NCI-H524 (cell line): ENCODE measurements around the gene TRIO.
"Not testable (repeated sequence)": the region's sequence is repeated elsewhere in the genome, so short reads cannot be mapped to it uniquely, and the experiment has no call there.

Experiments
- DNase-seq, 2 experiments: peaks; one replicate each; lab custom pipeline; 2025; lab: John Stamatoyannopoulos, UW

Gene TRIO

GRCh38 chr5:14142827-14143545, at the start of gene TRIO:
TRIO (plus strand) TSS chr5:14143342; CDS start chr5:14143726, 384 bp downstream.
- DNase-seq = peak; percentile 94 to 95

GRCh38 chr5:14097380-14097779, 45.8 kb upstream of the TRIO start:
- not testable (repeated sequence) for DNase-seq

DNA sequence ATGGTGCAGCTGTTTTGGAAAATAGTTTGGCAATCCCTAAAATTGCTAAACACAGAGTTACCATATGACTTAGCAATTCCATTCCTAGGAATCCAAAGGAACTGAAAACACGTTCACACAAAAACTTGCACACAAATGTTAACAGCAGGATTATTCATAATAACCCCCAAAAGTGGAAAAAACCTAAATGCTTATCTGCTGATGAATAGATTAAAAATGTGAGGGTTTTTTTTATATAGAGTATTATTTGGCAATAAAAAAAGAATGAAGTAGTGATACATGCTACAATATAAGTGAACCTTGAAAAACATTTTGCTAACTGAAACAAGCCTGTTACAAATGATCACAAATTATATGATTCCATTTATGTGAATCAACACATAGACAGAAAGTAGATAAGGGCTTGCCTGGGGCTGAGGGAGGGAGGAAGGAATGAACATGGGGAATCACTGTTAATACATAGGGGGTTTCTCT, 45.1 kb upstream of the TRIO start:
- no peak for DNase-seq

DNA sequence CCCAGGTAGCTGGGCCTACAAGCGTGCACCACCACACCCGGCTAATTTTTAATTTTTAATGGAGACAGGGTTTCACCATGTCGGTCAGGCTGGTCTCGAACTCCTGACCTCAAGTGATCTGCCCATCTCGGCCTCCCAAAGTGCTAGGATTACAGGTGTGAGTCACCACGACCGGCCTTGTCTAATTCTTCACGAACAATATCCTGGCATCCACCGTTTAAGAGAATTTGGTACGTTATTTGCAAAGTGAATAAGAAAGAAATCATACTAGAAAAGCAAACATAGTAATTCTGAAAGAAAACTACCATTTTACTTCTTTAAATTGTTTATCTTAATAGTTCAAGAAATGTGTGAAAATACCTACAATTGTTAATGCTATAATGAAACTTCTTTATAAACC, 42.9 kb upstream of the TRIO start:
- DNase-seq = no peak

DNA sequence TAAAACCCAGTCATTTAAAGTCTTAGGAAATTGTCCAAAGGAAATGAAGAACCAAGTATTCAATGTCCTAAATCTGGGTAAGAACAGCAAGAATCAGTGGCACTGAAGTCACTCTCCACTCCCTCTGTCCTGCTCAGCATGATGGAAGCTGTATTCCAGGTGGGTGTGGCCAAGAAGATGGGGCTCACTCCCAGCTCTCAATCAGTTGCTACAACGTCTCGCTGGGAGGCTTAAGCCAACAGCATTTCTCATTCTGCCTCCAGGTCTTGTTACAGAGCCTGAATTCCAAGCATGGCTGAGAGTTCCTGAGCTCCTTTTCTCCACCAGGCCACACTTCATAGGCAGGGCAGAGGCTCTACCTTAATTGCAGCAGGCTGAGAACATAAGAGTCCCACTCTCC, 41.2 kb upstream of the TRIO start:
- no peak for DNase-seq

GRCh38 chr5:14102666-14103065, 40.5 kb upstream of the TRIO start:
- DNase-seq = no peak

GRCh38 chr5:14105718-14106410, 37.3 kb upstream of the TRIO start:
- DNase-seq = peak in 1 of 2 experiments; percentile 58

- DNase-seq = no peak
Observed at GRCh38 chr5:14107536-14107935, 35.6 kb upstream of the TRIO start.

DNA sequence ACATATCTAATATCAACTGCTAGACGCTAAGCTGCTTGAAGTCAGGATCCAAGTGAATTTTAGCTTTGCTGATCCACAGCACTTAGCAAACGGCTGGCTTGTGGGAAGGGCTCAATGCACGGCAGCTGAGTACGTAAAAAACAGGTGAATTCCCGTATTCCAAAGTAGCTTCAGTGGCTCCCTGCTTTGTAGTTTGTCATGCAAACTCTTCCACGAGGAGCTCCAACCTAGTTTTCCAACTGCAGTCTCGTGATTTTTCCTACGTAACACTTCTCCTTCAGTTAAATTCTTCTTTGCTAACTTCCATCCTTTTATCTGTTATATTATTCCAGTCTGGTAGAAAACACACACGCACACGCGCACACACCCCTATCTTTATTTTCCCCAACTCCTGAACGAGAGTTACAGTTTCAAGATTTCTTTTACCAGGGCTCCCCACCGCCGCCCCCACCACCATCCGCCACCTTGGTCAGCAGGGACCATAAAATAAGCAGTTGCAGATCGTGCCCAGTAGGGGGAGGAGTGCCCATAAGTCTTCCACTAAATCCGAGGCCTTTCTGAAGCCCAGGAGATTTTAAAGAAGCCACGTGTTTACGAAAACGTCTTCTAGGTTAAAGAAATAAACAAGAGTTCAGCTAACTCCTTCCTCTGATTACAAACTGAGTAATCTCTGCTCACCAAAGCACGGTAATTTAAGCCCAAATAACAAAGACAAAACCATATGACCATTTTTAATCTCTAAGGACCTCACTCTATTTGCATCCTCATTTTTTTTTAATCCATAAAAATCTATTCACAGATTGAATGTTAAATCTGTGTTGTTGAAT, 34.8 kb upstream of the TRIO start:
- DNase-seq = peak; percentile 61 to 80

DNA sequence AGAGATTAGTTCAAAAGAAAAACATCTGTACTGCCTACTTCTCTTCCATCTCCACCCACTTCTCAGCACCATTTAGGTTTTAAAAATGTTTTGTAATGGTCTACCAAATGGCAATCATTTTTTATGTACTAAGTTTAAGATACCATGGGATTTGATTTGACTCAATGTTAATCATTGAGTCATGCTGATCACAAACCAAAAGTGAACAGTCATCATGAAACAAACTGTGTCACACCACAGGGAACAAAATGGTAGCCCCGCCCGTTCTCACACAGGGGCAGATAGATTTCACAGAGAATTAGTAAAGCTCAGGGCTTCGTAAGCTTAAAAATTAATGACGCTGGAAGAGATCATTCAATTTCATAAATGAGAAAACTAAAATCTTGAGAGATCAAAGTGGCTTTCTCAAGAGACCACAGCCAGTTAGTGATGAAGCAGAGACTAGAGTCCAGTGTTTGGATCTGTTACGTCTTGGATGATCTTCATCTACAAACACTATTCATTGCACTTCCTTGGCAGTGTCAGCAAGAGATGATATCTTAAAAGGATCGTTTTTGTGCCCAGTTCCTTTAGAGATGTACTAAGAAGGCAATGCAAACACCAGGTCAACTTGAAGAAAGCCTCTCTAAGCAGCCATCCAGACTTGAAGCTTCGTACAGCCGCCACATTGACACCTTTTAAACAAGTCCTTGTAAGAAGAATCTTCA, 33.9 kb upstream of the TRIO start:
- DNase-seq = no peak

DNA sequence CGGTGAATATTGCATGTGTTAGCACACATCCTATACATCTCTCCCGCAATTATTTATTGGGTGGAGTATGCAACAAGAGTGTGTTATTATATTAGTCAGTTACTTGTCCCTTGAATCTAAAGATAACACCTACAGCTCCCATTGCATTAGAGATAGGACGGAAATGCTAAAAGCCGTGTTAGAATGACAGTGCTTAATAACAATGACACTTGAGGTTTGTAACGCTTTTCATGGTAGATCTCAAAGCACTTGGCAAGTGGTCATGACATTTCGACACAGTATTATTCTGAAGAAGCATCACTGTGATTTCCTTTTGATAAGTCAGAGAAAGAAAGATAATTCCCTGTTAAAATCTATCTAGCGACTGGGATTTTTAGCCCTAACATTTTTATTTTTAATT, 33.4 kb upstream of the TRIO start:
- DNase-seq = no peak

DNA sequence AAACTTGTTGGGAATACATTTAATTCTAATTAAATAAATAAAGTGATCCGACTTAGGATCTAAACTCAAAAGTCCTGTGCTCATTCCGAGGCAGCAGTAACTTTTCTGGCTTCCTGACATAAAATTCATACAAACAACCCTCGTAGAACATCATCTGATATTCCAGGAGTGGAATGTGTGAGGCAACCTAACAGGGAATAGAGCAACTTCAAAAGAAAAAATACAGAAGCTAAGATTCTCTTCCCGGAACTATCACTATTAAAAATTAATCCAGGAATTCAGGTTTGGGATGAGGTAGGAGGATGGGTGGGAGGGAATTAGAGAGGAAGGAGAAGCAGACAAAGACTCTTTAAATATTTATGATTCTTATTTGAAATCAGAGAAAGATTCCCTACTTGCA, 32.9 kb upstream of the TRIO start:
- DNase-seq = no peak

GRCh38 chr5:14110680-14111079, 32.5 kb upstream of the TRIO start:
- DNase-seq = no peak

DNA sequence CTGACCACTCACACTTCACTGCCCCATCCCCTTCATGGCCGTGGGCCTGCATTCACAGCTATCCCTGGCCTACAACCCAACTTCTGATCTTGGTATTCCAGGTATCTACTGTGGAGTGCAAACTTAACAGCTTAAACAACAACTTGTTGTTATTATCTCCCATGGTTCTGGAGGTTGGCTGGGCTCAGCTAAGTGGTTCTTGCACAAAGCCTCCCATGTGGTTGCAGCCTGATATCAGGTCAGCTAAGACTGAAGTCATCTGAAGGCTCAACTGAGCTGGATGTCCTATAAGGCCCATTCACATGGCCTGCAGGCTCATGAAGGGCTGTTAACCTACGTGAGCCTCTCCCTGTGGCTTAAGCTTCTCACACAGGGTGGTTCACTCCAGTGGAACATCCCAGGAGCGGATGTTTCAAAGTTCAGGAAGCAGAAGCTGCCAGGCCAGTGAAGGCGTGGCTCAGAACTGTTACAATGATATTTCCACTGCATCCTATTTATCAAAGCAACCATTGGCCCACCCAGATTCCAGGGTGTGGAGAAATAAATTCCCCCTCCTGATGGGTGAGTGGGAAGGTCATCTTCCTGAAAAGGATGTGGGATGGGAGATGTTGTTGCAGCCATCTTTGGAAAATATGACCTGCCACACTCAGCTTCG, 30.0 kb upstream of the TRIO start:
- DNase-seq = no peak

DNA sequence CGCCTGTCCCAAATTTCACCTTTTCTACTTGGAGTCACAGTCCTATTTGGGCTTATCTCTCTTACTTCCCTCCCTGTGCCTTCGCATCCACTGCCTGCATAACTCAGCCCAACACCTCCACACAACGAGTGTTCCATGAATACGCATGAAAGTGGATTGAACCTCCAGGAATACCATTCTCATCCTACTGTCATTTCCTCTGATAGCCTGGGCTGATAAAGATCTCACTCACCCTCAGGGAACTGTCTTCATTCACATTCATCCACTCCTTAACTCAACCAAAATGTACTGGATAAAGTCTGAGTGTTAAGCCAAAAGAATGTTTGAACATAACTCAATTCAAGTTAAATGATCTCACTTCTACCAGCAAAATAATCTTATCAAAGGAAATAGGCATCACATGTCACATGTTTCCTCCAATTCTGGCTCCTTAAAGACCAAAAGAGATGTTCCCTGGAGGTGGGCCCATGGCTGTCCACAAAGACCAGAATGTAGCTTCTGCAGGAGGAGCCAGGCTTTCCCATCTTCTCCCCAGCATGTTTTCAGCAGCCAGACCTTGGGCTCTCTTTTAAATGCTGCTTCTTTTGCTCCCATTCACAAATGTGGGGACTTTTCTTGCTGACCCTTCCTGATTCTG, 28.4 kb upstream of the TRIO start:
- no peak for DNase-seq

DNA sequence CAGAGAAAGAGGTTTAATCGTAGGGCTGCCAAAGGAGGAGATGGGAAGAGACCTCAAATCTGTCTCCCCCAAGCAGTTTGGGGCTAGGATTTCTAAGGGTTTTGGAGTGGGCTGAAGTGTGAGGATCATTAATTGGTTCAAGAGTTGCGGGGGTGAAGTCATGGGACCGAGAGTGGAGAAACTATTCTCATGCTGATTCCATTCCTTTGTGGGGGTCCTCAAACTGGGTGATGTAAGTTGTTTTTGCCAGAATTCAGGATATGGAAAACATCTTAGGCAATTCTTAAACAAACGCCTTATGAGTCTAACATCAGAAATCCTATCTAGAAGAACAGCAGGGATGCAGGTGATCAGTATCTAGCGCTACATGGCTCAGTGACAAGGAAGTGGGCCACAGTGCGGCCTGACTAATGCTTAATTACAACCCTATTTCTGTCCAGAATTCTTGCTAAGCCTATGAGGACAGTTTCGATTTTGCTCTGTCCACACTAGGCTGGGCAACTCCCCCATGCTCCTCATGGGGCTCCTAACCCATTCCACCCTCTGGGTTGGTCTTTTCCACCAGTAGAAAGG, 27.7 kb upstream of the TRIO start:
- DNase-seq = no peak

DNA sequence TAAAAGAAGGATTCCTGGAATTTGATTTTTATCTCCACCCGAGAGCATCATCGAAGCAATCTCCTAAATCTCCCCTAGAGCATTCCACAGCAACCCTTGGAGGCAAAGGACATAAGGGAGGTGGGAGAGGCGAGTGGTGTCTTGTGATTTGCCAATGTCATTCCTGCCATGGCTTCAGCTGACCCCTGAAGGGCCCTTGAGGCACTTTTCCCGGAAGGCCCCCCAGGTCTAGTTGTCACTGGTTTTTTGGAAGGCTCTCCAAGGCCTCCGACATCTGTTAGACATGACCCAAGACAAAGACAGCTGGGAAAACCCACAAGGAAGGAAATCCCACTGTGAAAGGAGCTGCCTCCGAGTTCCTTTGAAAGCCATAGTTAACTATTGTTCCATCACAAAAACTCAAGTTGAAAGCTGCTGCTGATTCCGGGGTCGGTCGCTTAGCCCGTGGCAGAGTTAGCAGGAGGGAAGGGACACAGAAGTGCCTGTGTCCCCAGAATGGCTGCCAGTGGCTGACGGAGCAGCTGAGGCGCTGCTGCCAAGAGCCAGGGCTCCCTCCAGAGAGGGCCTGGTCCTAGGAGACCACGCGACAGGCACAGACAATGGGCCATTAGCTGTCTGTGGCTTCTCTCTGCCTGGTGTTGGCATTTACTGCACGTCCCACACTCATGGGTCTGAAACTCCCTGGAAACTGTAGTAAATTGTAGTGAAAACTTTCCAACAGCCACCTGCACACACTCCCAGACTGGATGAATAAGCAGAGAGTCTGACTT, 24.4 kb upstream of the TRIO start:
- no peak for DNase-seq

- no peak for DNase-seq
Observed at GRCh38 chr5:14120176-14120575, 23.0 kb upstream of the TRIO start.

DNA sequence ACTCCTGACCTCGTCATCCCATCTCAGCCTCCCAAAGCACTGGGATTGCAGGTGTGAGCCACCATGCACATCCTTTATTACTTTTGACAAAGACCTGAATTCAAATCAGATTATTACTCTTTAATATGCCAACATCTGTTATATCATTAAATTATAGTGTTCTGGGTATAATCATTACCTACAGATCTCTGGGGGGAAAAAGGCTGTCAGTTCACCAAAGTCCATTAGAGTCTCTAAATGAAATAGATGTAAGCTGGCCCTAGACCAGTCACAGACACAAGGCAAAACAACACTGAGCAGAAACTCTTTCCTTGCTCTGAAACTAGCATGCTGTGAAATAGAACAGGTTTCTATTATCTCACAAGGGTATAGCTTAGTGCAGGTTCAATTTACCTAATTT, 21.6 kb upstream of the TRIO start:
- DNase-seq = peak in 1 of 2 experiments; percentile 34

GRCh38 chr5:14122089-14122488, 21.1 kb upstream of the TRIO start:
- DNase-seq = no peak
